K562 (cell line): Measurements from ENCODE around the gene KRT25. TPM values are rescaled to one million over a fixed set of nuclear protein-coding genes. Genes with fewer than 3 reads are reported as not detected.
A peak's percentile ranks its signal among the peaks of the same experiment; 100 is the strongest.

ENCODE experiments used
- ATAC-seq: fragments of 200-7000 bp; cut with Tn5 transposase; 3 replicates; pipeline ENCODE4 v1.9.1; 2020; ENCODE audit warnings: moderate library complexity
- BruUV-seq: library from RNA; stranded (reverse); fragments of 400-500 nt; replicated peaks from 2 replicates; lab custom pipeline; 2021; lab: Mats Ljungman, UMichigan
- CTCF ChIA-PET: fragments of 300-600 bp; formaldehyde crosslinking; extraction: SDS; loops from one replicate; lab custom pipeline; 2021; ENCODE audit warnings: low intra/inter-chr PET ratio; lab: Yijun Ruan, JAX
- POLR2A ChIA-PET: fragments of 300-600, 350-650 bp; sonication (Branson Sonifier 250); formaldehyde crosslinking; extraction: SDS; loops from one replicate; lab custom pipeline; 2021; ENCODE audit warnings: antibody characterized with exemption, inconsistent platforms; lab: Yijun Ruan, JAX
- DNase-seq, 4 experiments: peaks; one replicate each; pipeline versions ENCODE4 v3.0.0 to v3.0.0-alpha.2; 2011 to 2018; ENCODE audit warnings: low spot score in 3 of 4, mixed read lengths in 3 of 4; ENCODE audit errors: extremely low read depth in 1 of 4
- FAIRE-seq: peaks from 2 replicates; lab custom pipeline; 2011; peaks lifted over from hg19 to GRCh38; lab: Jason Lieb, UNC
- H2AFZ ChIP-seq: 2 replicates; pipeline ENCODE4 v1.6.0; 2011; ENCODE audit warnings: low read depth, low read length, control low read depth, inconsistent platforms
- H3K27ac ChIP-seq: fragments of 200-600 bp; 3 replicates; pipeline ENCODE4 v1.8.0; 2011; ENCODE audit warnings: low read depth, mild to moderate bottlenecking, control low read depth, inconsistent platforms, low read length, moderate library complexity, mixed read lengths; ENCODE audit errors: extremely low read depth
- H3K27me3 ChIP-seq, 2 experiments: fragments of 300-600 bp in 1 of 2; 2 replicates in 1 of 2; 3 replicates in 1 of 2; pipeline versions ENCODE4 v1.6.0 to v1.8.0; 2011; ENCODE audit warnings: inconsistent platforms in 2 of 2, low read length in 2 of 2, mild to moderate bottlenecking in 1 of 2, mixed read lengths in 1 of 2, moderate library complexity in 1 of 2; ENCODE audit not compliant: control insufficient read depth in 2 of 2, insufficient read depth in 2 of 2
- H3K36me3 ChIP-seq: fragments of 300-600 bp; 3 replicates; pipeline ENCODE4 v1.8.0; 2011; ENCODE audit warnings: mild to moderate bottlenecking, low read length, inconsistent platforms; ENCODE audit not compliant: control insufficient read depth, insufficient read depth
- H3K4me1 ChIP-seq, 2 experiments: fragments of 200-600 bp in 1 of 2; replicated peaks in 1 of 2; 2 replicates in 1 of 2; 3 replicates in 1 of 2; pipeline versions ENCODE4 v1.5.1 to v1.8.0; 2011; ENCODE audit warnings: inconsistent platforms in 2 of 2, low read length in 2 of 2, mild to moderate bottlenecking in 1 of 2, mixed read lengths in 1 of 2, moderate library complexity in 1 of 2; ENCODE audit not compliant: control insufficient read depth in 2 of 2, insufficient read depth in 2 of 2
- H3K4me2 ChIP-seq: 2 replicates; pipeline ENCODE4 v1.6.1; 2011; ENCODE audit warnings: low read length, control low read depth, inconsistent platforms, mixed read lengths; ENCODE audit not compliant: insufficient read depth
- H3K4me3 ChIP-seq: fragments of 200-600 bp; sonication (generic), shearing (Covaris generic); 2 replicates; pipeline ENCODE4 v1.5.1; 2016; ENCODE audit warnings: control low read depth, inconsistent platforms
- H3K79me2 ChIP-seq: fragments of 200-600 bp; 3 replicates; pipeline ENCODE4 v1.8.0; 2011; ENCODE audit warnings: low read length, inconsistent platforms; ENCODE audit not compliant: control insufficient read depth, insufficient read depth
- H3K9ac ChIP-seq, 2 experiments: 2 replicates each; pipeline versions ENCODE4 v1.6.0 to v1.6.1; 2011; ENCODE audit warnings: low read depth in 2 of 2, low read length in 2 of 2, control low read depth in 1 of 2, inconsistent platforms in 1 of 2, mild to moderate bottlenecking in 1 of 2, mixed read lengths in 1 of 2; ENCODE audit not compliant: insufficient read depth in 1 of 2
- H3K9me1 ChIP-seq: one replicate; pipeline ENCODE4 v1.6.0; 2011; ENCODE audit warnings: inconsistent platforms, mild to moderate bottlenecking, low read length, moderate library complexity; ENCODE audit not compliant: control insufficient read depth, insufficient read depth
- H3K9me3 ChIP-seq: replicated peaks from 2 replicates; pipeline ENCODE4 v1.5.1; 2011; ENCODE audit warnings: low read depth, low read length, inconsistent platforms; ENCODE audit not compliant: control insufficient read depth, insufficient read depth
- H4K20me1 ChIP-seq: replicated peaks from 2 replicates; pipeline ENCODE4 v1.6.1; 2011; ENCODE audit warnings: low read length, inconsistent platforms, mixed read lengths; ENCODE audit not compliant: control insufficient read depth, insufficient read depth
- ARID3A ChIP-seq: IDR thresholded peaks from 2 replicates; pipeline ENCODE4 v1.6.1; 2012; ENCODE audit warnings: low read depth, low read length, improper control_type of control experiment, borderline replicate concordance
- CXXC5 ChIP-seq: fragments of 250-450 bp; sonication (Bioruptor Pico); IDR thresholded peaks from 2 replicates; pipeline ENCODE4 v1.8.0; 2022; ENCODE audit warnings: inconsistent platforms, mild to moderate bottlenecking, moderate library complexity
- ESRRA ChIP-seq: fragments of 450-650 bp; IDR thresholded peaks from 2 replicates; pipeline ENCODE4 v1.6.1; 2014; ENCODE audit warnings: low read depth, mild to moderate bottlenecking, moderate library complexity, borderline replicate concordance
- L3MBTL2 ChIP-seq: fragments of 450-650 bp; IDR thresholded peaks from 2 replicates; pipeline ENCODE4 v1.6.1; 2016; ENCODE audit warnings: mild to moderate bottlenecking, moderate library complexity
- RNF2 ChIP-seq: sonication (generic); IDR thresholded peaks from 2 replicates; pipeline ENCODE4 v1.6.1; 2016
- ZFP36 ChIP-seq: fragments of 150-350 bp; IDR thresholded peaks from 2 replicates; pipeline ENCODE4 v1.6.1; 2018; ENCODE audit warnings: low read length, low read depth; ENCODE audit not compliant: partially characterized antibody
- WGBS: fragments of 100-300 bp; shearing (Covaris generic); methylation state at CpG from one replicate; pipeline ENCODE4 v1.1.6; 2016; ENCODE audit warnings: low coverage, mixed read lengths; ENCODE audit not compliant: insufficient coverage; ENCODE audit errors: missing lambda C conversion rate; 5-methylcytosine and 5-hydroxymethylcytosine counted together
- in situ Hi-C: fragments of 300-500 bp; cut with MboI; formaldehyde crosslinking; loops from 4 replicates; pipeline ENCODE4 v1.15.0; 2018; ENCODE audit warnings: inconsistent platforms, mixed read lengths
- intact Hi-C: fragments of 100-400 bp; cut with micrococcal nuclease; formaldehyde crosslinking; loops from 2 replicates; pipeline ENCODE4 v1.14.2; 2022
- polyA plus RNA-seq, 8 experiments: library from polyadenylated mRNA; depleted of rRNA in 4 of 8; stranded (reverse) in 5 of 8; unstranded in 3 of 8; fragments of >200 nt; fragmentation: Nextera tagmentation in 2 of 8; fragmentation: Illumina TruSeq in 1 of 8; extraction: Ambion mirVana in 2 of 8; extraction: Trizol in 1 of 8; gene quantifications; 2 replicates each; pipeline versions ENCODE4 v1.2.1 to v1.2.3, GENCODE V29; 2011 to 2014; ENCODE audit warnings: inconsistent platforms in 1 of 8, missing spikeins in 1 of 8
- total RNA-seq, 7 experiments: library from RNA; depleted of rRNA in 6 of 7; stranded (reverse); fragments of >200 nt in 6 of 7; fragmentation: Illumina TruSeq in 2 of 7; extraction: Trizol in 2 of 7; gene quantifications; 2 replicates each; pipeline versions ENCODE4 v1.2.1 to v1.2.3, GENCODE V29; 2011 to 2021; ENCODE audit warnings: low replicate concordance in 1 of 7
- TF ChIP-seq, protein P1 (sequence below), 2 experiments: IDR thresholded peaks; 2 replicates each; pipeline ENCODE4 v1.6.1; 2011; ENCODE audit warnings: borderline replicate concordance in 1 of 2, control low read depth in 1 of 2, low read depth in 1 of 2, low read length in 1 of 2, mild to moderate bottlenecking in 1 of 2, mixed read lengths in 1 of 2, moderate library complexity in 1 of 2; ENCODE audit not compliant: insufficient read depth in 1 of 2, insufficient read length in 1 of 2, poor library complexity in 1 of 2, severe bottlenecking in 1 of 2; ENCODE audit errors: extremely low read depth in 1 of 2
- TF ChIP-seq, protein P2 (sequence below), 2 experiments: IDR thresholded peaks; 2 replicates each; pipeline ENCODE4 v1.6.1; 2012; ENCODE audit warnings: improper control_type of control experiment in 2 of 2, low read depth in 2 of 2, low read length in 2 of 2, borderline replicate concordance in 1 of 2

Gene KRT25
- total and polyA plus RNA-seq, 9 of the 15 experiments (the other 6 are each of a cell fraction or from before 2014, with no cell fraction given): not detected

- Histone ChIP-seq H3K9me1 (no peaks in the 10 kb centered on the region), H3K27me3 (peaks cover 0 to 9% of the 10 kb centered on the region in 2 experiments; a peak in 2 of 5 replicates), H2AFZ (no peak overlapping the region), H3K4me1 (peaks cover 0 to 4% of the 10 kb centered on the region in 2 experiments; a peak in 1 of 5 replicates), H3K79me2 (no peaks in the 10 kb centered on the region), H3K9ac (no peak overlapping the region), H3K4me2 (no peak overlapping the region), H3K36me3 (no peaks in the 10 kb centered on the region), H3K27ac (no peak overlapping the region), H3K9me3 (no peaks in the 10 kb centered on the region), H4K20me1 (no peaks in the 10 kb centered on the region), H3K4me3 (no peak overlapping the region)
- ChIA-PET CTCF (no interaction called here), POLR2A (interaction anchor here (0.6 to 1.2 kb wide), 3 partner anchors 133 to 221 kb away, joined by 3 read pairs; no protein-coding TSS in a partner anchor)
- DNase-seq (peak in 1 of 4 experiments; percentile 35), ATAC-seq (peak; percentile 63; the same call in 2 of the 3 replicates), FAIRE-seq (no peak)
- intact Hi-C loops: no loop called here
- in situ Hi-C loops: no loop called here
- 20% methylated on average over 32 of the region's 37 CpGs for WGBS
- no TSS peak for BruUV-seq
- TF ChIP-seq ZFP36 (peak; percentile 1), ESRRA (no peak), RNF2 (peak; percentile 58), CXXC5 (CRISPR knock-in tag) (peak; percentile 28; the same call in 1 of the 2 replicates), L3MBTL2 (peak; percentile 19; the same call in 1 of the 2 replicates), ARID3A (no peak)
- TF ChIP-seq, protein P1, sequence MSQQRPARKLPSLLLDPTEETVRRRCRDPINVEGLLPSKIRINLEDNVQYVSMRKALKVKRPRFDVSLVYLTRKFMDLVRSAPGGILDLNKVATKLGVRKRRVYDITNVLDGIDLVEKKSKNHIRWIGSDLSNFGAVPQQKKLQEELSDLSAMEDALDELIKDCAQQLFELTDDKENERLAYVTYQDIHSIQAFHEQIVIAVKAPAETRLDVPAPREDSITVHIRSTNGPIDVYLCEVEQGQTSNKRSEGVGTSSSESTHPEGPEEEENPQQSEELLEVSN (IDR thresholded peaks at IDR 0.05; ENCODE audit: borderline replicate concordance in 1 of 2, extremely low read depth in 1 of 2, insufficient read depth in 1 of 2, insufficient read length in 1 of 2, low read depth in 1 of 2, low read length in 1 of 2, poor library complexity in 1 of 2, severe bottlenecking in 1 of 2): peak in 1 of 2 experiments; percentile 45
- TF ChIP-seq, protein P2, sequence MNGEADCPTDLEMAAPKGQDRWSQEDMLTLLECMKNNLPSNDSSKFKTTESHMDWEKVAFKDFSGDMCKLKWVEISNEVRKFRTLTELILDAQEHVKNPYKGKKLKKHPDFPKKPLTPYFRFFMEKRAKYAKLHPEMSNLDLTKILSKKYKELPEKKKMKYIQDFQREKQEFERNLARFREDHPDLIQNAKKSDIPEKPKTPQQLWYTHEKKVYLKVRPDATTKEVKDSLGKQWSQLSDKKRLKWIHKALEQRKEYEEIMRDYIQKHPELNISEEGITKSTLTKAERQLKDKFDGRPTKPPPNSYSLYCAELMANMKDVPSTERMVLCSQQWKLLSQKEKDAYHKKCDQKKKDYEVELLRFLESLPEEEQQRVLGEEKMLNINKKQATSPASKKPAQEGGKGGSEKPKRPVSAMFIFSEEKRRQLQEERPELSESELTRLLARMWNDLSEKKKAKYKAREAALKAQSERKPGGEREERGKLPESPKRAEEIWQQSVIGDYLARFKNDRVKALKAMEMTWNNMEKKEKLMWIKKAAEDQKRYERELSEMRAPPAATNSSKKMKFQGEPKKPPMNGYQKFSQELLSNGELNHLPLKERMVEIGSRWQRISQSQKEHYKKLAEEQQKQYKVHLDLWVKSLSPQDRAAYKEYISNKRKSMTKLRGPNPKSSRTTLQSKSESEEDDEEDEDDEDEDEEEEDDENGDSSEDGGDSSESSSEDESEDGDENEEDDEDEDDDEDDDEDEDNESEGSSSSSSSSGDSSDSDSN (IDR thresholded peaks at IDR 0.05; ENCODE audit: borderline replicate concordance in 1 of 2, low read depth in 2 of 2, low read length in 2 of 2): peak in 1 of 2 experiments; percentile 56; a peak in 1 of 4 replicates
Measured at GRCh38 chr17:40779181-40779909, 24.2 kb upstream of the KRT25 start.
